SK-N-SH treated with all-trans-retinoic acid at 6 μM for 48 hours (cell line): ENCODE results near the gene BIN1.

Experiments
- ESRRG ChIP-seq: fragments of 250-450 bp; sonication (Bioruptor Pico); IDR thresholded peaks from 2 replicates; pipeline ENCODE4 v1.6.1; 2021; ENCODE audit warnings: mild to moderate bottlenecking
- RARB ChIP-seq: fragments of 250-450 bp; sonication (Bioruptor Pico); IDR thresholded peaks from 2 replicates; pipeline ENCODE4 v1.8.0; 2021; ENCODE audit warnings: mild to moderate bottlenecking, moderate library complexity
- TCF4 ChIP-seq: fragments of 250-450 bp; sonication (Bioruptor Pico); IDR thresholded peaks from 2 replicates; pipeline ENCODE4 v1.8.0; 2021; ENCODE audit warnings: mild to moderate bottlenecking, moderate library complexity, borderline replicate concordance
- TOX ChIP-seq: fragments of 250-450 bp; sonication (Bioruptor Pico); IDR thresholded peaks from 2 replicates; pipeline ENCODE4 v1.8.0; 2021; ENCODE audit warnings: mild to moderate bottlenecking, moderate library complexity, borderline replicate concordance
- ZC3H10 ChIP-seq: fragments of 250-450 bp; sonication (Bioruptor Pico); IDR thresholded peaks from 2 replicates; pipeline ENCODE4 v1.5.1; 2021; ENCODE audit warnings: mild to moderate bottlenecking, moderate library complexity
- ZFP30 ChIP-seq: fragments of 450-650 bp; formaldehyde crosslinking; IDR thresholded peaks from 2 replicates; pipeline ENCODE4 v1.5.0; 2022; ENCODE audit warnings: mild to moderate bottlenecking, moderate library complexity
- ZNF70 ChIP-seq: fragments of 450-650 bp; formaldehyde crosslinking; IDR thresholded peaks from 2 replicates; pipeline ENCODE4 v1.5.0; 2020; ENCODE audit warnings: mild to moderate bottlenecking, moderate library complexity
- TF ChIP-seq, protein P1 (sequence below): fragments of 250-450 bp; sonication (Bioruptor Pico); IDR thresholded peaks from 2 replicates; pipeline ENCODE4 v1.5.1; 2020; ENCODE audit warnings: low read depth, mild to moderate bottlenecking, moderate library complexity
- TF ChIP-seq, protein P2 (sequence below): fragments of 250-450 bp; sonication (Bioruptor Pico); IDR thresholded peaks from 2 replicates; pipeline ENCODE4 v1.8.0; 2020; ENCODE audit warnings: mild to moderate bottlenecking, moderate library complexity, borderline replicate concordance
- TF ChIP-seq, protein P3 (sequence below): fragments of 250-450 bp; sonication (Bioruptor Pico); IDR thresholded peaks from 2 replicates; pipeline ENCODE4 v1.5.1; 2021; ENCODE audit warnings: mild to moderate bottlenecking, moderate library complexity

DNA sequence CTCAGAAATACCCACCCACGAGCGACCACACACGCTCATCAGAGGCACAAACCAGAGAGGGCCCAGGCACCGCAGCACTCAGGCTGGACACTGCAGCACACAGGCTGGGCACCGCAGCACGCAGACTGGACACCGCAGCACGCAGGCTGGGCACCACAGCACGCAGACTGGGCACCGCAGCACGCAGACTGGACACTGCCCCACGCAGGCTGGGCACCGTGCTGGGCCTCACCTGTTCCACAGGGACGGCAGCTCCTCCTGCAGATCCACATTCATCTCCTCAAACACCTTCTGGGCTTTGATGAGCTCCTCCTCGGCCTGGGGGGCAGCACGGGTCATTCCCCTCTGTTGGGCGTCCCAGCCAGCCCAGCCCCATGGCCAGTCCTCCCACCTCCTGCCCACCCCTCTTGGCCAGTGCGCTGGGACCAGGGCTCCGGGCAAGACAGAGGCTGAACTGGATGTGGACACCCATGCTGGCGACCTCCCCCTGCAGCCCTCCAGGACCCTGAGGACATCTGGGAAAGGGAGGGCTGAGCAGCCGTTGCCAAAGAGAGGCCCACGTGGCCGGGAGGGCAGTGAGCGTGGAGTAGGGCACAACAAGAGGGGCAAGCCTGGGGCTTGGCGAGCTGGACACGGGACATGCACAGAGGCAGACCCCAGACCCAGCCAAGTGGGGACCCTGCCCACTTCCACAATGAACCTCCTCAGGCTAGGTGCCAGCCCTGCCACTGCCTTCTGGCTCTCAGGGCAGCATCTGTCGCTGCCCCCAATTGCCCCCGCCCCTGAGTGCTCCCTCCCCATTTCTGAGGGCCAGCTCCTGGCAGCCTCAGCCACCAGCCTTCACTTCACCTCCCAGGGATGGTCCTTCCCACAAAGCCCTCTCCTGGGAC is 43.0 kb downstream of the BIN1 start:
- TF ChIP-seq RARB (CRISPR knock-in tag) (no peak), TCF4 (CRISPR knock-in tag) (no peak), ZC3H10 (CRISPR knock-in tag) (no peak), ESRRG (CRISPR knock-in tag) (no peak), ZFP30 (CRISPR knock-in tag) (no peak), TOX (CRISPR knock-in tag) (no peak), ZNF70 (CRISPR knock-in tag) (no peak)
- TF ChIP-seq, protein P1, sequence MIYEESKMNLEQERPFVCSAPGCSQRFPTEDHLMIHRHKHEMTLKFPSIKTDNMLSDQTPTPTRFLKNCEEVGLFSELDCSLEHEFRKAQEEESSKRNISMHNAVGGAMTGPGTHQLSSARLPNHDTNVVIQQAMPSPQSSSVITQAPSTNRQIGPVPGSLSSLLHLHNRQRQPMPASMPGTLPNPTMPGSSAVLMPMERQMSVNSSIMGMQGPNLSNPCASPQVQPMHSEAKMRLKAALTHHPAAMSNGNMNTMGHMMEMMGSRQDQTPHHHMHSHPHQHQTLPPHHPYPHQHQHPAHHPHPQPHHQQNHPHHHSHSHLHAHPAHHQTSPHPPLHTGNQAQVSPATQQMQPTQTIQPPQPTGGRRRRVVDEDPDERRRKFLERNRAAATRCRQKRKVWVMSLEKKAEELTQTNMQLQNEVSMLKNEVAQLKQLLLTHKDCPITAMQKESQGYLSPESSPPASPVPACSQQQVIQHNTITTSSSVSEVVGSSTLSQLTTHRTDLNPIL (CRISPR knock-in tag), result no peak
- TF ChIP-seq, protein P2, sequence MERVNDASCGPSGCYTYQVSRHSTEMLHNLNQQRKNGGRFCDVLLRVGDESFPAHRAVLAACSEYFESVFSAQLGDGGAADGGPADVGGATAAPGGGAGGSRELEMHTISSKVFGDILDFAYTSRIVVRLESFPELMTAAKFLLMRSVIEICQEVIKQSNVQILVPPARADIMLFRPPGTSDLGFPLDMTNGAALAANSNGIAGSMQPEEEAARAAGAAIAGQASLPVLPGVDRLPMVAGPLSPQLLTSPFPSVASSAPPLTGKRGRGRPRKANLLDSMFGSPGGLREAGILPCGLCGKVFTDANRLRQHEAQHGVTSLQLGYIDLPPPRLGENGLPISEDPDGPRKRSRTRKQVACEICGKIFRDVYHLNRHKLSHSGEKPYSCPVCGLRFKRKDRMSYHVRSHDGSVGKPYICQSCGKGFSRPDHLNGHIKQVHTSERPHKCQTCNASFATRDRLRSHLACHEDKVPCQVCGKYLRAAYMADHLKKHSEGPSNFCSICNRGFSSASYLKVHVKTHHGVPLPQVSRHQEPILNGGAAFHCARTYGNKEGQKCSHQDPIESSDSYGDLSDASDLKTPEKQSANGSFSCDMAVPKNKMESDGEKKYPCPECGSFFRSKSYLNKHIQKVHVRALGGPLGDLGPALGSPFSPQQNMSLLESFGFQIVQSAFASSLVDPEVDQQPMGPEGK (CRISPR knock-in tag), result no peak
- TF ChIP-seq, protein P3, sequence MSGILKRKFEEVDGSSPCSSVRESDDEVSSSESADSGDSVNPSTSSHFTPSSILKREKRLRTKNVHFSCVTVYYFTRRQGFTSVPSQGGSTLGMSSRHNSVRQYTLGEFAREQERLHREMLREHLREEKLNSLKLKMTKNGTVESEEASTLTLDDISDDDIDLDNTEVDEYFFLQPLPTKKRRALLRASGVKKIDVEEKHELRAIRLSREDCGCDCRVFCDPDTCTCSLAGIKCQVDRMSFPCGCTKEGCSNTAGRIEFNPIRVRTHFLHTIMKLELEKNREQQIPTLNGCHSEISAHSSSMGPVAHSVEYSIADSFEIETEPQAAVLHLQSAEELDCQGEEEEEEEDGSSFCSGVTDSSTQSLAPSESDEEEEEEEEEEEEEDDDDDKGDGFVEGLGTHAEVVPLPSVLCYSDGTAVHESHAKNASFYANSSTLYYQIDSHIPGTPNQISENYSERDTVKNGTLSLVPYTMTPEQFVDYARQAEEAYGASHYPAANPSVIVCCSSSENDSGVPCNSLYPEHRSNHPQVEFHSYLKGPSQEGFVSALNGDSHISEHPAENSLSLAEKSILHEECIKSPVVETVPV (CRISPR knock-in tag), result no peak
